IMR-90 (cell line): Measurements from ENCODE around the gene CXCR6. TPM values are rescaled to one million over a fixed set of nuclear protein-coding genes. Genes with fewer than 3 reads are reported as not detected.

Experiments
- CTCF ChIP-seq: conservative IDR thresholded peaks from 2 replicates; pipeline ENCODE4 v1.5.1; 2012; ENCODE audit warnings: mild to moderate bottlenecking, low read depth, low read length, improper control_type of control experiment
- NFE2L2 ChIP-seq: fragments of 150-350 bp; IDR thresholded peaks from 2 replicates; pipeline ENCODE4 v1.6.1; 2016; ENCODE audit warnings: low read depth, mild to moderate bottlenecking, low read length
- polyA plus RNA-seq, 3 experiments: library from polyadenylated mRNA; depleted of rRNA; stranded (reverse); fragments of >200 nt; gene quantifications; 2 replicates each; pipeline ENCODE4 v1.2.3, GENCODE V29; 2012; ENCODE audit warnings: low replicate concordance in 1 of 3
- total RNA-seq: library from RNA; depleted of rRNA; stranded (reverse); fragments of >200 nt; gene quantifications from 2 replicates; pipeline ENCODE4 v1.2.3, GENCODE V29; 2012

CXCR6 gene
- total and polyA plus RNA-seq, 2 of the 4 experiments (the other 2 are of a cell fraction) = not detected

- TF ChIP-seq CTCF = no peak
- no peak for TF ChIP-seq NFE2L2
Measured at GRCh38 chr3:45917146-45917898, 25.9 kb upstream of the CXCR6 start (continued).
